ENCODE results near the gene MTHFD1.
"Not testable (repeated sequence)": the region's sequence is repeated elsewhere in the genome, so short reads cannot be mapped to it uniquely, and the experiment has no call there.

MTHFD1 gene

GRCh38 chr14:64387782-64388532 lies at the start of gene MTHFD1:
MTHFD1 (plus strand) TSS chr14:64388353; CDS start chr14:64388428, 75 bp downstream.
- peak; percentile 96 to 98 for DNase-seq

- DNase-seq, result peak; percentile 92 to 97
Measured at GRCh38 chr14:64338616-64339316, 49.4 kb upstream of the MTHFD1 start.

- no peak for DNase-seq
Measured at GRCh38 chr14:64340560-64341196, 47.5 kb upstream of the MTHFD1 start.

GRCh38 chr14:64347748-64348147 lies 40.4 kb upstream of the MTHFD1 start:
- DNase-seq, result no peak

- no peak for DNase-seq
Measured at GRCh38 chr14:64349741-64350490, 38.2 kb upstream of the MTHFD1 start.

- DNase-seq, result no peak
Measured at GRCh38 chr14:64363265-64363846, 24.8 kb upstream of the MTHFD1 start.

GRCh38 chr14:64364907-64365306 lies 23.2 kb upstream of the MTHFD1 start:
- DNase-seq, result no peak

- not testable (repeated sequence) for DNase-seq
Measured at GRCh38 chr14:64365358-64365889, 22.7 kb upstream of the MTHFD1 start.

GRCh38 chr14:64369201-64369600 lies 19.0 kb upstream of the MTHFD1 start:
- DNase-seq, result no peak

GRCh38 chr14:64387232-64387781 lies 846 bp upstream of the MTHFD1 start:
- no peak for DNase-seq

- DNase-seq, result no peak
Measured at GRCh38 chr14:64388533-64389285, 556 bp downstream of the MTHFD1 start.

- DNase-seq, result no peak
Measured at GRCh38 chr14:64391113-64391725, 3.1 kb downstream of the MTHFD1 start.

GRCh38 chr14:64391986-64392385 lies 3.8 kb downstream of the MTHFD1 start:
- DNase-seq, result no peak

GRCh38 chr14:64393189-64393726 lies 5.1 kb downstream of the MTHFD1 start:
- DNase-seq, result not testable (repeated sequence)

- no peak for DNase-seq
Measured at GRCh38 chr14:64394423-64394822, 6.3 kb downstream of the MTHFD1 start.

GRCh38 chr14:64394977-64395633 lies 7.0 kb downstream of the MTHFD1 start:
- DNase-seq, result no peak

GRCh38 chr14:64400829-64401459 lies 12.8 kb downstream of the MTHFD1 start:
- peak in 1 of 2 donors; percentile 5 for DNase-seq

- DNase-seq, result no peak
Measured at GRCh38 chr14:64401949-64402348, 13.8 kb downstream of the MTHFD1 start.

GRCh38 chr14:64405295-64405694 lies 17.1 kb downstream of the MTHFD1 start:
- no peak for DNase-seq

Measured in hippocampal formation (tissue), 2 donors.